Trophoblast cell (in vitro differentiated cells and primary cell): ENCODE data around the gene ZBTB34.

Experiments used
- DNase-seq, 2 donors: peaks; one replicate each; pipeline ENCODE4 v3.0.0-alpha.2; 2016
- H2AFZ ChIP-seq: 2 replicates; pipeline ENCODE4 v1.6.1; 2013; ENCODE audit warnings: low read length, moderate library complexity, mild to moderate bottlenecking; ENCODE audit not compliant: insufficient read depth, poor library complexity
- H2AK5ac ChIP-seq: 2 replicates; pipeline ENCODE4 v1.6.1; 2013; ENCODE audit warnings: mild to moderate bottlenecking, low read length
- H2BK120ac ChIP-seq: 2 replicates; pipeline ENCODE4 v1.6.1; 2013; ENCODE audit warnings: low read length, mild to moderate bottlenecking, moderate library complexity; ENCODE audit not compliant: insufficient read depth, poor library complexity
- H2BK12ac ChIP-seq: 2 replicates; pipeline ENCODE4 v1.6.1; 2013; ENCODE audit warnings: mild to moderate bottlenecking, low read length, moderate library complexity
- H2BK5ac ChIP-seq: 2 replicates; pipeline ENCODE4 v1.6.1; 2013; ENCODE audit warnings: low read length, low read depth, moderate library complexity, mild to moderate bottlenecking; ENCODE audit not compliant: poor library complexity
- H3K14ac ChIP-seq: 2 replicates; pipeline ENCODE4 v1.6.1; 2013; ENCODE audit warnings: mild to moderate bottlenecking, low read length
- H3K18ac ChIP-seq: 2 replicates; pipeline ENCODE4 v1.6.1; 2013; ENCODE audit warnings: mild to moderate bottlenecking, low read length
- H3K23ac ChIP-seq: 2 replicates; pipeline ENCODE4 v1.6.1; 2013; ENCODE audit warnings: low read length
- H3K27ac ChIP-seq: 2 replicates; pipeline ENCODE4 v1.5.1; 2013; ENCODE audit warnings: low read depth, mild to moderate bottlenecking, inconsistent platforms, low read length, moderate library complexity
- H3K27me3 ChIP-seq: 2 replicates; pipeline ENCODE4 v1.6.1; 2013; ENCODE audit warnings: inconsistent platforms, mild to moderate bottlenecking, low read length, moderate library complexity; ENCODE audit not compliant: insufficient read depth
- H3K36me3 ChIP-seq, 2 experiments: 1 replicate in 1 of 2; 2 replicates in 1 of 2; pipeline ENCODE4 v1.6.1; 2013; ENCODE audit warnings: low read length in 2 of 2, mild to moderate bottlenecking in 2 of 2, moderate library complexity in 1 of 2; ENCODE audit not compliant: insufficient read depth in 2 of 2, control insufficient read depth in 1 of 2
- H3K4ac ChIP-seq: 2 replicates; pipeline ENCODE4 v1.6.1; 2013; ENCODE audit warnings: low read depth, mild to moderate bottlenecking, low read length, moderate library complexity
- H3K4me1 ChIP-seq, 2 experiments: 1 replicate in 1 of 2; 2 replicates in 1 of 2; pipeline ENCODE4 v1.6.1; 2013; ENCODE audit warnings: low read length in 2 of 2, mild to moderate bottlenecking in 2 of 2, moderate library complexity in 1 of 2; ENCODE audit not compliant: insufficient read depth in 2 of 2, control insufficient read depth in 1 of 2
- H3K4me2 ChIP-seq: 2 replicates; pipeline ENCODE4 v1.6.1; 2013; ENCODE audit warnings: inconsistent platforms, mild to moderate bottlenecking, low read length, moderate library complexity
- H3K4me3 ChIP-seq: 2 replicates; pipeline ENCODE4 v1.5.1; 2013; ENCODE audit warnings: mild to moderate bottlenecking, low read depth, low read length, inconsistent platforms
- H3K79me1 ChIP-seq: one replicate; pipeline ENCODE4 v1.6.1; 2013; ENCODE audit warnings: low read length
- H3K79me2 ChIP-seq: 2 replicates; pipeline ENCODE4 v1.6.1; 2013; ENCODE audit warnings: low read length, mild to moderate bottlenecking; ENCODE audit not compliant: control insufficient read depth, insufficient read depth, poor library complexity
- H3K9ac ChIP-seq: 2 replicates; pipeline ENCODE4 v1.6.1; 2013; ENCODE audit warnings: mild to moderate bottlenecking, low read length
- H3K9me3 ChIP-seq: 2 replicates; pipeline ENCODE4 v1.6.1; 2013; ENCODE audit warnings: low read depth, mild to moderate bottlenecking, control low read depth, inconsistent platforms, low read length; ENCODE audit not compliant: insufficient read depth
- H4K12ac ChIP-seq: 2 replicates; pipeline ENCODE4 v1.6.1; 2013; ENCODE audit warnings: low read depth, mild to moderate bottlenecking, low read length, moderate library complexity
- H4K8ac ChIP-seq: 2 replicates; pipeline ENCODE4 v1.6.1; 2013; ENCODE audit warnings: low read depth, mild to moderate bottlenecking, low read length, moderate library complexity
- H4K91ac ChIP-seq: one replicate; pipeline ENCODE4 v1.6.1; 2013; ENCODE audit warnings: low read depth, mild to moderate bottlenecking, low read length, moderate library complexity
- WGBS: extraction: QIAGEN DNeasy Blood & Tissue Kit; methylation state at CpG from one replicate; pipeline ENCODE4 v1.1.7; 2013; ENCODE audit warnings: missing lambda C conversion rate; ENCODE audit not compliant: insufficient read length, insufficient coverage; ENCODE audit errors: extremely low coverage; 5-methylcytosine and 5-hydroxymethylcytosine counted together

The ZBTB34 gene

DNA sequence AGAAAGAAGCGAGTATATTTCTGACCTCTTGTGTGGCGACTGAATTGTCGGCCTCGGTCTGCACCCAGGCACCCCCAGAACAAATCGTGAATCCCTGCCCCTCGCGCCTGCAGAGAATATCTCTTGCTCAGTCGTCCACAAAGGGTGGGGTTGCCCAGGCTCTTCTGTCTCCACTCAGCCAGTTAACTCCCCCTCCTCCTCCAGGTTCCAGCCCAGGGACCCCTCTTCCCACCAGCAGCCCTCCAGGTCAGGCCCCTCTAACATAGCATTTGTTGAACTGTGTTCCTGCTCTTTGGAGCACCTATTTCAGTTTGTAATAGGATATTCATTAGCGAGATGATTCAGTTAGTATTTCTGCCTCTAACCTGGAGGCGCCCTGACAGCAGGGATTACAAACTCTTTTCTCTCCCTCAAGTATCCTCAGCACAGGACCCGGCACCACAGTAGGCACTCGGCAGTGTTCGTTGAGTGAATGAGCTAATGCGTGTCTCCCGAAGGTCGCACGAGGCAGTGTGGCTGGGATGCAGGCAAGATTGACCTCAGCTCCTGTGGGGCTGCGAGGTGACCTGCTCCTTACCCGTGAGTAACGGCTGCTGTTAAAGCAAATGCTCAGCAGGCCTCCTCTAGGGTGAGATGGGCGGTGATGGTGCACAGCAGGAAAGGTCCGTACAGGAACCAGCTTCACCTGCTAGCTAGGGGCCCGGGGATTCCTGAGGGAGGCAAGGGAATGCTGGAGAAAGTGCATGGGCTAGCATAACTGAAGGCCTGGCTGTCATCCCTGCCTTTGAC, 25.8 kb downstream of the ZBTB34 start:
- Histone ChIP-seq H4K8ac (no peak overlapping the region), H3K27me3 (no peaks in the 10 kb centered on the region), H3K36me3 (peaks cover 5 to 8% of the 10 kb centered on the region in 2 experiments), H4K12ac (no peak overlapping the region), H3K4ac (no peak overlapping the region), H3K79me1 (no peaks in the 10 kb centered on the region), H2BK120ac (no peak overlapping the region), H3K18ac (no peak overlapping the region), H3K14ac (no peak overlapping the region), H2AFZ (no peak overlapping the region), H2BK12ac (no peak overlapping the region), H3K4me2 (no peak overlapping the region), H3K9me3 (peaks cover 2% of the 10 kb centered on the region), H4K91ac (no peak overlapping the region), H2AK5ac (no peak overlapping the region), H2BK5ac (no peak overlapping the region), H3K4me1 (no peaks in the 10 kb centered on the region), H3K23ac (no peak overlapping the region), H3K79me2 (no peaks in the 10 kb centered on the region), H3K27ac (no peak overlapping the region), H3K4me3 (no peak overlapping the region), H3K9ac (no peak overlapping the region)
- no CpG with 5 or more reads among the region's 23 CpGs for WGBS
- no peak for DNase-seq

DNA sequence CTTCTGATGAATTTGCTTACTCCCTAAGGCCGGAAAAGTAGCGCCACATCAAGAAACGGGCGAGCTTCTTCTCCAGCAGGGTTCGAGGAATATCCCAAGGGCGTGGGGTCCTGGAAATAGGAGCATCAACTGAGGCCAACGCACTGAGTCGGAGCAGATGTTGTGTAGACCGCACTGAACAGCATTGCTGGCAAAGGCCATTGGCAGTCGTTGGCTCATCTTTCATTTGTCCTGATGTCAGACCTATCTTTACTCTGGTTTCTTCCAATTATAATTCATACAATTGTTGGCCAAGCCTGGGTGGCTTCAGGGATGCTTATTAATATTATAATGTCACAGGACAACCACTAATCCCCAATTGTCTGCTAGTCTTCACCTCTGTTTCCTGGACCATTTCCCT, 26.5 kb downstream of the ZBTB34 start:
- Histone ChIP-seq H3K79me2 (no peaks in the 10 kb centered on the region), H3K18ac (no peak overlapping the region), H4K8ac (no peak overlapping the region), H3K36me3 (peaks cover 5 to 8% of the 10 kb centered on the region in 2 experiments), H3K27ac (no peak overlapping the region), H3K79me1 (no peaks in the 10 kb centered on the region), H2BK120ac (no peak overlapping the region), H3K9ac (no peak overlapping the region), H3K23ac (no peak overlapping the region), H3K9me3 (peaks cover 2% of the 10 kb centered on the region), H2BK5ac (no peak overlapping the region), H2AFZ (no peak overlapping the region), H3K4me3 (no peak overlapping the region), H3K27me3 (no peaks in the 10 kb centered on the region), H2AK5ac (no peak overlapping the region), H3K4me1 (no peaks in the 10 kb centered on the region), H4K91ac (no peak overlapping the region), H3K14ac (no peak overlapping the region), H3K4me2 (no peak overlapping the region), H2BK12ac (no peak overlapping the region), H3K4ac (no peak overlapping the region), H4K12ac (no peak overlapping the region)
- WGBS, result no CpG with 5 or more reads among the region's 10 CpGs
- DNase-seq, result no peak

DNA sequence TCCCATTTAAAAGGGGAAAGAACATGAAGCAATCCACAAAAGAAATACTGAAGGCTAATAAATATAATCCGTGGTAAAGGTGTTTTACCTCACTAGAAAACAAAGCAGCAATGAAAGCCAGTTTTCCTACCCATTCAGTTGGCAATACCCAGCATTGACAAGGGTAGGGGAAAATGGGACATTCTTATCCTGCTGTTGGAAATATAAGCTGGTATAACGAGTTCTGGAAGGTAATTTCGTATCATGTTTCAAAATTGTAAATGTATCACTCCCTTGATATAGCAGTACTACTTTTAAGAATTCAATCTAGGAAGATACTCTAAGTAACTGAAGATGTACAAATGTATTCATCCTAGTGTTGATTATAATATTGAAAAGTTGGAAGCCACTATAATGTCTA, 31.2 kb downstream of the ZBTB34 start:
- Histone ChIP-seq H3K4me2 (no peak overlapping the region), H3K9me3 (peaks cover 2% of the 10 kb centered on the region), H3K18ac (no peak overlapping the region), H3K79me1 (no peaks in the 10 kb centered on the region), H2AFZ (no peak overlapping the region), H4K8ac (no peak overlapping the region), H3K36me3 (no peaks in the 10 kb centered on the region), H3K79me2 (no peaks in the 10 kb centered on the region), H3K27me3 (no peaks in the 10 kb centered on the region), H4K12ac (no peak overlapping the region), H3K4ac (no peak overlapping the region), H3K4me1 (no peaks in the 10 kb centered on the region), H3K4me3 (no peak overlapping the region), H2AK5ac (no peak overlapping the region), H3K14ac (no peak overlapping the region), H2BK5ac (no peak overlapping the region), H2BK120ac (no peak overlapping the region), H3K23ac (no peak overlapping the region), H3K9ac (no peak overlapping the region), H4K91ac (no peak overlapping the region), H2BK12ac (no peak overlapping the region), H3K27ac (no peak overlapping the region)
- WGBS, result no CpG with 5 or more reads among the region's 3 CpGs
- DNase-seq, result peak in 1 of 2 donors; percentile 26

DNA sequence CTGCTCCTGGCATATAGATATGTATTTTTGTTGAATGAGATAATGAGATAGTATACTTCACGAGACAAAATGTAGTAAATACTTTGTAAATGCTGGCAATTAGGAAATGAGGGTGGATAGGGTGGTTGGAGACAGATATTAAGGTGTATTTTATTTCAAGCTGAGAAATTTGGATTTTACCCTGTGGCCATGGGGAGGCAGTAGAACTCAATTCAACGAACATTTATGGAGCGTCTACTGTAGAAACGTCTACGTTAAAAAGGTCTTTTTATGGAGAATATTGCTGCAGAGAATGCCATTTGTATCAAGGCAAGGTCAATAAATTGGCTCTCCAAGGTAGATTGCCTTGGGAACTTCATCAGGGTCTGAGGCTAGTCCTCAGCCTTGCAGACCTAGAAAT, 32.6 kb downstream of the ZBTB34 start:
- whole genome bisulfite sequencing, result no CpG with 5 or more reads among the region's 5 CpGs
- Histone ChIP-seq H3K23ac (no peak overlapping the region), H4K8ac (no peak overlapping the region), H3K4me3 (no peak overlapping the region), H3K9ac (no peak overlapping the region), H3K9me3 (no peaks in the 10 kb centered on the region), H3K79me2 (no peaks in the 10 kb centered on the region), H4K12ac (no peak overlapping the region), H3K4me1 (no peaks in the 10 kb centered on the region), H4K91ac (no peak overlapping the region), H3K79me1 (no peaks in the 10 kb centered on the region), H3K18ac (no peak overlapping the region), H3K4ac (no peak overlapping the region), H3K27ac (no peak overlapping the region), H3K36me3 (no peaks in the 10 kb centered on the region), H3K27me3 (no peaks in the 10 kb centered on the region), H2AFZ (no peak overlapping the region), H2BK120ac (no peak overlapping the region), H2AK5ac (no peak overlapping the region), H2BK5ac (no peak overlapping the region), H3K4me2 (no peak overlapping the region), H3K14ac (no peak overlapping the region), H2BK12ac (no peak overlapping the region)
- no peak for DNase-seq
